Measurements from ENCODE around the gene RIMBP2. TPM values are rescaled to one million over a fixed set of nuclear protein-coding genes. Genes with fewer than 3 reads are reported as not detected.
A peak's percentile ranks its signal among the peaks of the same experiment; 100 is the strongest.

Gene RIMBP2
- total RNA-seq, 1 donor from 2014 or later: 0.99 TPM

GRCh38 chr12:130526813-130527212, 189.3 kb downstream of the RIMBP2 start:
- peaks cover 5% of the 10 kb centered on the region for H3K27me3 Mint-ChIP-seq (ENCODE audit: insufficient read depth, low read depth)
- H2AFZ ChIP-seq (replicated peaks): no peak overlapping the region
- no peak overlapping the region for H3K4me2 ChIP-seq
- H3F3A ChIP-seq (ENCODE audit: low read depth): no peaks in the 10 kb centered on the region
- H3K36me3 ChIP-seq: no peaks in the 10 kb centered on the region
- H3K9me3 ChIP-seq (ENCODE audit: low read depth): no peaks in the 10 kb centered on the region
- H3K9ac ChIP-seq: no peak overlapping the region
- H3K27ac Mint-ChIP-seq: no peak overlapping the region
- no peaks in the 10 kb centered on the region for H3K27me3 ChIP-seq
- DNase-seq (ENCODE audit: low spot score): peak; percentile 82
- H3K36me3 Mint-ChIP-seq: no peaks in the 10 kb centered on the region
- TF ChIP-seq EZH2phosphoT487 (IDR thresholded peaks at IDR 0.05): no peak
- no peak for TF ChIP-seq CTCF (IDR thresholded peaks at IDR 0.05)
- TF ChIP-seq EZH2 (IDR thresholded peaks at IDR 0.05): no peak
- peaks cover 7% of the 10 kb centered on the region for H3K4me1 Mint-ChIP-seq
- H3K4me3 Mint-ChIP-seq: no peak overlapping the region
- H3K27ac ChIP-seq: no peak overlapping the region
- no peaks in the 10 kb centered on the region for H4K20me1 ChIP-seq (ENCODE audit: low read depth)
- H3K4me3 ChIP-seq: no peak overlapping the region
- H3K9me3 Mint-ChIP-seq: no peaks in the 10 kb centered on the region
- no peaks in the 10 kb centered on the region for H3K79me2 ChIP-seq (ENCODE audit: low read depth)
- peaks cover 4% of the 10 kb centered on the region for H3K4me1 ChIP-seq

- no peak for DNase-seq (ENCODE audit: low spot score)
- Histone ChIP-seq H3K4me2 (no peak overlapping the region), H3F3A (ENCODE audit: low read depth) (no peaks in the 10 kb centered on the region), H3K9ac (no peak overlapping the region), H3K27me3 (no peaks in the 10 kb centered on the region), H2AFZ (replicated peaks) (no peak overlapping the region), H4K20me1 (ENCODE audit: low read depth) (no peaks in the 10 kb centered on the region), H3K4me1 (peaks cover 12% of the 10 kb centered on the region), H3K27ac (no peak overlapping the region), H3K4me3 (no peak overlapping the region), H3K9me3 (ENCODE audit: low read depth) (no peaks in the 10 kb centered on the region), H3K79me2 (ENCODE audit: low read depth) (no peaks in the 10 kb centered on the region), H3K36me3 (no peaks in the 10 kb centered on the region)
- Mint-ChIP-seq H3K9me3 (no peaks in the 10 kb centered on the region), H3K27me3 (ENCODE audit: insufficient read depth, low read depth) (peaks cover 7% of the 10 kb centered on the region), H3K36me3 (no peaks in the 10 kb centered on the region), H3K4me3 (no peak overlapping the region), H3K4me1 (peaks cover 14% of the 10 kb centered on the region), H3K27ac (no peak overlapping the region)
- TF ChIP-seq EZH2phosphoT487 (IDR thresholded peaks at IDR 0.05) (no peak), CTCF (IDR thresholded peaks at IDR 0.05) (no peak), EZH2 (IDR thresholded peaks at IDR 0.05) (no peak)
Measured at GRCh38 chr12:130525384-130526172, 190.5 kb downstream of the RIMBP2 start.

GRCh38 chr12:130524759-130525158, 191.3 kb downstream of the RIMBP2 start:
- H3K9me3 Mint-ChIP-seq: no peaks in the 10 kb centered on the region
- Histone ChIP-seq H3K4me2 (no peak overlapping the region), H3K4me3 (no peak overlapping the region), H4K20me1 (ENCODE audit: low read depth) (no peaks in the 10 kb centered on the region), H3K36me3 (no peaks in the 10 kb centered on the region), H3K9me3 (ENCODE audit: low read depth) (no peaks in the 10 kb centered on the region), H2AFZ (replicated peaks) (no peak overlapping the region), H3K27me3 (no peaks in the 10 kb centered on the region), H3K27ac (no peak overlapping the region), H3K9ac (no peak overlapping the region), H3F3A (ENCODE audit: low read depth) (no peaks in the 10 kb centered on the region), H3K79me2 (ENCODE audit: low read depth) (no peaks in the 10 kb centered on the region), H3K4me1 (peaks cover 12% of the 10 kb centered on the region)
- H3K4me3 Mint-ChIP-seq: no peak overlapping the region
- TF ChIP-seq CTCF (IDR thresholded peaks at IDR 0.05) (no peak), EZH2phosphoT487 (IDR thresholded peaks at IDR 0.05) (no peak), EZH2 (IDR thresholded peaks at IDR 0.05) (no peak)
- DNase-seq (ENCODE audit: low spot score): no peak
- no peak overlapping the region for H3K27ac Mint-ChIP-seq
- H3K4me1 Mint-ChIP-seq: peaks cover 14% of the 10 kb centered on the region
- no peaks in the 10 kb centered on the region for H3K36me3 Mint-ChIP-seq
- peaks cover 7% of the 10 kb centered on the region for H3K27me3 Mint-ChIP-seq (ENCODE audit: insufficient read depth, low read depth)
